ENCODE data around the gene GLTP.
"Not testable (repeated sequence)": the region's sequence is repeated elsewhere in the genome, so short reads cannot be mapped to it uniquely, and the experiment has no call there.

DNA sequence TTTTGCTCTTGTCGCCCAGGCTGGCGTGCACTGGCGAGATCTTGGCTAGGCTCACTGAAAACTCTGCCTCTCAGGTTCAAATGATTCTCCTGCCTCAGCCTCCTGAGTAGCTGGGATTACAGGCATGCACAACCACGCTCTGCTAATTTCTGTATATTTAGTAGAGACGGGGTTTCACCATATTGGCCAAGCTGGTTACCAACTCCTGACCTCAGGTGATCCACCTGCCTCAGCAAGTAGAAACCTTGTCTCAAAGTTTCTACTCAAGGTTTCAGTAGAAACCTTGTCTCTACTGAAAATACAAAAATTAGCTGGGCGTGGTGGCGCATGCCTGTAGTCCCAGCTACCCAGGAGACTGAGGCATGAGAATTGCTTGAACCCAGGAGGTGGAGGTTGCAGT, 11.4 kb upstream of the GLTP start:
- TF ChIP-seq, protein P1, sequence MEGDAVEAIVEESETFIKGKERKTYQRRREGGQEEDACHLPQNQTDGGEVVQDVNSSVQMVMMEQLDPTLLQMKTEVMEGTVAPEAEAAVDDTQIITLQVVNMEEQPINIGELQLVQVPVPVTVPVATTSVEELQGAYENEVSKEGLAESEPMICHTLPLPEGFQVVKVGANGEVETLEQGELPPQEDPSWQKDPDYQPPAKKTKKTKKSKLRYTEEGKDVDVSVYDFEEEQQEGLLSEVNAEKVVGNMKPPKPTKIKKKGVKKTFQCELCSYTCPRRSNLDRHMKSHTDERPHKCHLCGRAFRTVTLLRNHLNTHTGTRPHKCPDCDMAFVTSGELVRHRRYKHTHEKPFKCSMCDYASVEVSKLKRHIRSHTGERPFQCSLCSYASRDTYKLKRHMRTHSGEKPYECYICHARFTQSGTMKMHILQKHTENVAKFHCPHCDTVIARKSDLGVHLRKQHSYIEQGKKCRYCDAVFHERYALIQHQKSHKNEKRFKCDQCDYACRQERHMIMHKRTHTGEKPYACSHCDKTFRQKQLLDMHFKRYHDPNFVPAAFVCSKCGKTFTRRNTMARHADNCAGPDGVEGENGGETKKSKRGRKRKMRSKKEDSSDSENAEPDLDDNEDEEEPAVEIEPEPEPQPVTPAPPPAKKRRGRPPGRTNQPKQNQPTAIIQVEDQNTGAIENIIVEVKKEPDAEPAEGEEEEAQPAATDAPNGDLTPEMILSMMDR (IDR thresholded peaks at IDR 0.05): not testable (repeated sequence)
- not testable (repeated sequence) for TF ChIP-seq POLR2A (IDR thresholded peaks at IDR 0.05)

Measured in adrenal gland (tissue), 5 donors.